Bone marrow (tissue), 2 donors: Measurements from ENCODE around the gene OR4D2.

ENCODE experiments used
- DNase-seq, 2 donors: peaks; one replicate each; lab custom pipeline; 2025; lab: John Stamatoyannopoulos, UW

Gene OR4D2

DNA sequence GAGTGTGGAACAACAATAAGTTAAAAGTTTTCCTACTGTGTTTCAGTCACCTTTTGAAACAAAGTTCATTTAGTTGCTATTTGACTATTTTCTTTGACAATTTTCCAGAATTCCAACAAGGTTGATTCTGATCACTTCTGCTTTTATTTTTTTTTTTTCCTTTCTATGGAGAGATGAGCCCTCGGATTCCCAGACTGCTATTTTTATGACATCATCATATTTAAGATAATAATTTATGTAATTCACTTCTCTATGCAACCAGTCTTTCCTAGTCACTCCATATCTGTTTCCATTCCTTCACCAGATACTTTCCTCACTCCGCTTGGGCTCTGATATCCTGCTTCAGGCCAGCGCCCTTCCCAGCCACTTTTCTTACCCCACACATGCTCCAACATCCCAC is 8.1 kb downstream of the OR4D2 start:
- DNase-seq = no peak

DNA sequence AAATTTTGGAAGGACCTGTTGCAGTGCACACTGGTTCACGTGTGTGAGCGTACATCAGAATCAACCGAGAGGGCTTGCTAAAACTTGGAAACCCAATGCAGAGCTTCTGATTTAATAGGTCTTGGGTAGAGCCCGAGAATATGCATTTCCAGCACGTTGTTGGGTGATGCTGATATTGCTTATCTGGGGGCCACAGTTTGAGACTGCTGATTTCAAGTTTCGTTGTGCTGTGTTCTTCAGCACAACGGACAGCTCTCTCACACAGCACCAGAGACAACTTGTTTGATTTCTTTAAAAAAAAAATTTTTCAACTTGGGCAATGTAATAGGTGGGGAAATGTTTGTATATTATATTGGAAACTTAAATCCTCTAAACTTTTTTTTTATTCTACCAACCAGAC is 9.4 kb downstream of the OR4D2 start:
- DNase-seq = no peak

DNA sequence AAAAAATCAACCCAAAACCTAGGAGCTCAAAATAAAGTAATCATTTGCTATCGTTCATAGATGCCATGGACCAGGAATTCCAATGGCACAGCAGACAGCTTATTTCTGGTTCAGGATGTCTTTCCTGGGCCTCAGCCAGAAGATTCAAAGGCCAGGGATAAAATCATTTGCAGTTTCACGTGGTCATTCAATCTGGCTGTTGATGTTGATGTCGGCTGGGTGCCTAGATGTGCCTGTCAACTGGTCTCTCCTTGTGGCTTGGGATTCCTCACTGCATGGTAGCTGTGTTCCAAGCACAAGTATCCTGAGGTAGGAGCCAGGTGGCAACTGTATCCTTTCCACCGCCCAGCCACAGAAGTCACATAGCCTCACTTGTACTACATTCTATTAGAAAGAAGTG is 15.0 kb downstream of the OR4D2 start:
- no peak for DNase-seq

DNA sequence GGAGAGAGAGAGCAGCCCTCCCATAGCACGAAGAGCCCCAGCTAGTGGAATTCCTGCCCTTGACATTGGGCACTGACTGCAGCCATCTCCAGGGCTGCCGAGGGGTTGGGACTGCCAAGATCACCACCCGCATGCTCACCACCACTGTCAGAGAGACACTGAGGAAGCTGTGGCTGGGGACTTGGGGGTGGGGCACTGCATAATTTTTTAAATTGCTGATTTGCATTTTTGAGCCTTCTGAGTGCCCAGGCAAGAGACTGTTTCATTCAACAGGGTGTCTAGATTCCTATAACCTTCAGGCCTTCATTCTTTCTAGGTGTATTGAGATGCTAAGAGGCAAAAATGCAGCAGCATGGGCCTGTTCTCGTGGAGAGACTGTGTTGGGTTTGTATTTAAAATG is 16.7 kb downstream of the OR4D2 start:
- DNase-seq = no peak

DNA sequence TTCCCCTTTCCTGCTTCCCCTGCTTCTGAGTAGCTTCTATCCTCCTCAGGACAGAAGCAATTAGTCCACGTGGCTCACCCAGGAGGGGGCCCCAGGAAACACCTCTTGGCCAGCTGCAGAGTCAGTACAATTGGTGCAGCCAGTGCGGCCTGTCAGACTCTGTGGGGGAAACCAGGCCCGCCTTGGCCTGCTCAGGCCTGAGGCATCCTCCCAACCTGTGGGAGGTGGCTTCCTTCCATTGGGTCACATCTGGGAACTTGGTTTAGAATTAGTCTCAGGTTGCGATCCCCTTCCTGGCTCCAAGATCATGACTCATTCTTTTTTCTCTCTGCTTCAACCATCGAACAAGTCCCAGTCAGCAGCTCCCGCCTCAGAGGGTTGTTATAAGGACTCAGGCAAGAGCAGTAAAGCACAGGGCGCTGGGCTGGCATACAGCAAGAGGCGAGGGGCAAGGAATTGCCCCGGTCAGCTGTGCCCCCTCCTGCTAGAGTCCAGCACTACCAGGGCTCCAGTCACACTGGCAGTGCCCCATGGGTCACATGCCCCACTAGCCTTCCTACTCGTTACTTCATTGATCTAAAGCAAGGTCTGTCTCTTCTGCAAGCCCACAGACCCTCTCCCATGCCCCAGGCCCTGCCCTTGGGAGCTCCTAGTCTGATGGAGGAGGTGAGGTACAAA is 17.7 kb downstream of the OR4D2 start:
- DNase-seq = no peak

DNA sequence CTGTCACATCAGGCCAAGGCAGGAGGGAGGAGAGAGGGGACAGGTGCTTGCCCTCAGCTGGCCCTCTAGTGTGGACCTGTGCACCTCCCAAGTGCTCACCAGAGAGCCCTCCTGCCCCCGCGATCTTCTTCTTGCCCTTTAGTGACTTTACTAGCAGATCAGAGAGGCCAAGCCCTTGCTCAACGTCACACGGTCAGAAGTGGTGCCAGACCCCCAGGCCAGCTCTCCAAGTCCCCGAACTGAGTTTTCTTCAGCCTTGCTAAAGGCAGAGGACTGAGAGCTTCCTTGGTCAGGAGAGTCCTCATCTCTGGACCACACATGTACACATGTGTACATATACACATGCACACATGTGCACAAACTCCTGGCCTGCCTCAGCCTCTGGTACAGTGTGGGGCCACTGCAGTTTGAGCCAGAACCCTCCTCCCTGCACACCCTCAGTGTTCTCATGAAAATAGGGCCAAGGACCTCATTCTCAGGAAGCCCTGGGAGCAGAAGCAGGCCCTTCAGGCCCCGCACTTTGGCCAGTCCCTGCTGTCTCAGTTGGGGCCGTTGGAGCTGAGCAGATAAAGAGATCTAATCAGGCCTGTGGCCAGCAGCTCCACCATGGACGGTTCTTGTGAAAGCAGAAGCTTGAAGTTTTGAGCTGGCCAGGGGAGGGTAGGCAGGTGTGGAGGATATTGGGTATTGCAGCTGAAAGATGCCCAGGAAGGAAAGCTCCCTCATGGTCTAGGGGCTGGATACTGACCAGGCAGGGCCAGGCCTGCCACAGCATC is 18.4 kb downstream of the OR4D2 start:
- DNase-seq = no peak

DNA sequence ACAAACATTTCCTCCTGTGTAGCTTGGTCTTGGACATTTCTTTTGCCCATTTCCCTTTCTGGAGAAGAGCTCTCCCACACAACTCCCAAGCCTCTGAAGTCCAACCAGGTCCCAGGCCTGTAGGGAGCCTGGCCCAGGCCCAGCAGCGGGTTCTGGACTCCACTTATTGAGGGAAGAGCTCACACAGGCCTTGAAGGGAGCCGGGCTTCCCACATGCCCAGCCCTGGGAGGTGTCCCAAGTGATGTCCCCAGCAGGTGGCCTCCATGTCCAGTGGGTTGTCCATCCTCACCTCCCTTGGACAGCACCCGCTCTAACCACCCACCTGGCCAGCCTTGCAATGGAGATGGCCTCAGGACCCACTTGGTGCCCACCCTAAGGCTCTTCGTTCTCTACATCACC is 19.8 kb downstream of the OR4D2 start:
- DNase-seq = no peak

DNA sequence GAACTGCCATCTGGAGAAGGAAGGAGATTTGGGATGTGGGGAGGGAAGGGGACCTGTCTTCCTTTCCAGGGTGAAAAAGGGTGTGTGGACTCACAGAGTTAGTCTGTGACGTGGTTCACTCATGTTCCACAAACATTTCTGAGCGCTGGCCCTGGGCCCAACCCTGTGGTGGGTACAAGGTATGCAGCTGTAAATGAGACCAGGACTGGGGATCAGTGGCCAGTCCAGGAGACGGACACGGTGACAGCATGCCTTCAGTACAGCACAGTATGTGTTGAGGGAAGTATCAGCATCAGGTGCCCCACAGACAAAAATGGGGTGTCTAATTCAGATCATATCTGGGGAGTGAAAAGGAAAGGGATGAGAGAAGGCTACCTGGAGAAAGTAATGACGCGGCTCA is 20.3 kb downstream of the OR4D2 start:
- DNase-seq = no peak

DNA sequence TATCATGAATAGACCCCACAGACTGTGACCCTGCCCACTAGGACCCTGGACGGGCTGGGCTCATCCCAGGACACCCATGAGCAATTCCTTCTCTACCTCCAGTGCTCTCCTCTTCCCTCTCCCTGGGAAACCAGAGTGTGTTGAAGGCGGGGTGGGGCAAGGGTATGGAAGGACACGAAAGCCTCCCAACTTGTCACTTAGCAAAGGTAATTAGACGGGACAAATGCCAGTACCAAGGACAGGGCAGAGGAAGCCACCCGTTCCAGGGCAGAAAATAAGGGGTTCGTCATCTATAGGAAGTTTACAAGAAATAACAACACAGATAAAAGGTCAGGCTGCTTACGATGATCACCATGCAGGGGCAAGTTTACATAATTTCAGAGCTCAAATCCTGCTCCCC is 20.9 kb downstream of the OR4D2 start:
- DNase-seq = no peak

DNA sequence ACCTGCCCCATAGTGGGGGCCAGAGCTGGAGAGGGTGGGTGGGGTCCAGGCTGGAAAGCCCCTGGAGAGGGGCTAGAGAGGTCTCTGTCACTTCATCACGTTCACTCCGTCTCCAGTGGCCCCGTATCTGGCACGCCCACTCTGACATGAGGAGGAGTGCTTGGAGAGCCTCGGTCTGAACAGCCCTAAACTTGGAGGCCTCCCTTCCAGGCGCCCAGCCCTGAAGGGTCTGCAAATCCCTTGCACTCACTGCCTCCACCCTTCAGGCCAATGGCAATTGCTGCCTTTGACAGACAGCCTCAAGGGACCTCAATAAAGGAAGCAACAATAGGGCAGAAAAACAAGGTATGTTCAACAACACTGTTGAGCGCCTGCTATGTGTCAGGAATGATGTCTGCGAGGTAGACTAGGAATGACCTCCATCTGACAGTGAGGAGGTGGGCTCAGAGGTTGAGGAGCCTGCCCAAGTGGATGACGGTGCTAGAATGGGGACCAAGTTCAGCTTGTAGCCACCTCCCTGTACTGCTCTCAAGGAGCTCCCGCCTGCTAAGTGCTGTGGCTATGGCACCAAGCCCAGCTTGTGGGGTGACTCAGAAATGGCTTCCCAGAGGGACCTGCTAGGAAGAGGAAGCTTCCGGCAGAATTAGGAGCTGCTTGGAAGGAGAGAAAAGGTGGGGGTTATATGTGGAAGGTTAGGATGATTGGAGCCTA is 22.8 kb downstream of the OR4D2 start:
- DNase-seq = peak in 1 of 2 donors; percentile 5

DNA sequence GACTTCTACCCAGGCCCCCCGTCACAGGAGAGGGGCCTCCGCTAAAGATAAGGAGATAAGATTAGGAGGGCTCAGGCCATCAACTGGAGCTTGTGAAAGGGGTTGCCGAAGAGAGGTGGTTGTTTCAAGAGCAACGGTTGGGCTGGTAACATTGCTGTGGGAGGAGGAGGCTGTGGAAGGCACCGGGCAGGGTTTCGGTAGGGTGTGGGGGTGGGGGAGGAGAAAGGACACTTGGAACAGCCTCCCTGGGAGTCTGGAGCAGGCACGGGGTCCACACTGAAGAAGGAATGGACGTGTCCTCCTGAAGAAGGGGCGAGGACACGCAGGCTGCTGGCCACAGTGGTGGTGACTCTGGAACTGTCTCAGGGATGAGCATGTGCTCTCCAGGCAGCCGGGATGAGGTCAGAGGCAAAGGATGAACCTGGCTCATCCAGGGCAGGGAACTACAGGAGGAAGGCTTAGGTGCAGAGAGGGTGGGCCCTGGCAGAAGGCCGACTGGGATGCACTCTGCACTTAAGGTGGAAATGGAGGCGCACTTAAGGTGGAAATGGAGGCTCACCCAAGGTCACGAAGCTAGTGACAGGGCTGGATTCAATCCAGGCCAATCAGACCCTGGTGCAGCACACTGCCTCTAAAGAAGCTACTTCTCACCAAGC is 24.6 kb downstream of the OR4D2 start:
- DNase-seq = no peak

DNA sequence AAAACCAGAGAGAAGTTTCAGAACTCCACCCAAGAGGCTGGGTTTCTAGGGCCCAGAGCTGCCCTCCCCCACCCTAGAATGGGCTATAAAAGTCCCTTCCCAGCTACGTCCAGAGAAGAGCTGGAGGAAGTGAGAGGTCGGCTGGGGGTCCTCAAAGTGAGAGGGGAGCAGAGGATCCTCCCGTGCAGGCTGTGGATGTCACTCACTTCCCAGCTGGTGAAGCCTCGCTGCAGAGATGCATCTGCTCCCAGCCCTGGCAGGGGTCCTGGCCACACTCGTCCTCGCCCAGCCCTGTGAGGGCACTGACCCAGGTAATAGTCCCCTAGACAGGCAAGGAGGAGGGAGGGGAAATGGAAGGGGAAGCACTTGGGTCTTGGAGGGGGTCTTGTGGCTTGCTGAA is 25.8 kb downstream of the OR4D2 start, which contains the start of gene EPX:
TSS of gene EPX (plus strand) at position 115 of the 400 bp plus-strand sequence. CDS start at position 236, 121 bp downstream.
- DNase-seq = no peak

DNA sequence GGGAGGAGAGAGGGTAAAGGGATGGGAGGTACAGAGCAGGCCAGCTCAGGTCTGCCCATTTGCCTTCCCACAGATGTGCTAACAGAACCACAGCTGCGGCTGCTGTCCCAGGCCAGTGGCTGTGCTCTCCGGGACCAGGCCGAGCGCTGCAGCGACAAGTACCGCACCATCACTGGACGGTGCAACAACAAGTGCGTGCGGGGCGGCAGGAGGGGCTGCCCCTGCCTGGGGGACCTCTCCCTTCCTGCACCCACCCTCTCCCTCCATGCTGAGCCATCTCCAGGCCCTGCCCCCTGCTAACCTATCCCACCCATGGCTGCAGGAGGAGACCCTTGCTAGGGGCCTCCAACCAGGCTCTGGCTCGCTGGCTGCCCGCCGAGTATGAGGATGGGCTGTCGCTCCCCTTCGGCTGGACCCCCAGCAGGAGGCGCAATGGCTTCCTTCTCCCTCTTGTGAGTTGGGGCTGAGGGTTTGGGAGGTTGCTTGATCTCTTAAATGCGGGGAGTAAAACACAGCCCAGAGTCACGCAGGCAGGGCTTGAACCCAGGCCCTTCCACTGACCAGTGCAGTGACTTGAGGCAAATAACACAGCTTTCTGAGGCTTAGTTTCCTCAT is 27.0 kb downstream of the OR4D2 start:
- DNase-seq = no peak

DNA sequence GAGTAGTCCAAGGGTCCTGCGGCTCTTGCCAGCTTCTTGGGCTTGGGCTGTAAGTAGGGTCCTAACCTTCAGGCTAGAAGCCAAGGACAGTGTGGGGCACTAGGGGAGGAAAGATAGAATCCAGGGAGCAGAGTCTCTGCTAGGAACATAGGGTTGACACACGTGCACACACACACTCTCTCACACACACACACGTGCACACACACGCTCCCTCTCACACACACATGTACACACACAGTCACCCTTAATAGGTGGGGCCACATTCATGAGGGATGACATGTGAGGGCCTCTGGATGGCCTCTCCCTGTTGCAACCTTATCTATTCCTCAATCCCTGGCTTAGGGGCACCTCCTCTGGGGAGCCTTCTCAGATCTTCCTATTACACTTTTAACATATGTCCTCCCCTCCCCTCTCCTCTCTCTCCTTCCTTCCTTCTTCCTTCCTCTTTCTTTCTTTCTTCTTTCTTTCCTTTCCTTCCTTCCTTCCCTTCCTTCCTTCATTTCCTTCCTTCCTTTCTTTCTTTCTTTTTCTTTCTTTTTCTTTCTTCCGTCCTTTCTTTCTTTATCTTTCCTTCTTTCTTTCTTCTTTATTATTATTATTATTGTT is 28.8 kb downstream of the OR4D2 start:
- DNase-seq = no peak

DNA sequence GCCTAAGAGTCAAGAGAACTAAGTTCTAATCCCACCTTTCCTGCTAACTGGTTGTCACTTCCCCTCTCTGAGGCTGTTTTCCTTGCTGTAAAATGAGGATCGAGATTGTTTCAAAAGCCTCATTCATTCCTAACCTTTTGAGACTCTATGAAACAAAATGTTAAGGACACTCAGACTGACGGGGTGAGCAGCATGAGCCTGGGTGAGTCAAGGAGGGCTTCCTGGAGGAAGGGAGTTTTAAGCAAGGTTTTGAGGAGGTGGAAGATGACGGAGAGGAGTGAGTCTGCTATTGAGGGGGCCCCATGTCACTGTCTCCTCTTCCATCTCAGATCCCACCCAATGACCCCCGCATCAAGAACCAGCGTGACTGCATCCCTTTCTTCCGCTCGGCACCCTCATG is 29.8 kb downstream of the OR4D2 start:
- DNase-seq = no peak

DNA sequence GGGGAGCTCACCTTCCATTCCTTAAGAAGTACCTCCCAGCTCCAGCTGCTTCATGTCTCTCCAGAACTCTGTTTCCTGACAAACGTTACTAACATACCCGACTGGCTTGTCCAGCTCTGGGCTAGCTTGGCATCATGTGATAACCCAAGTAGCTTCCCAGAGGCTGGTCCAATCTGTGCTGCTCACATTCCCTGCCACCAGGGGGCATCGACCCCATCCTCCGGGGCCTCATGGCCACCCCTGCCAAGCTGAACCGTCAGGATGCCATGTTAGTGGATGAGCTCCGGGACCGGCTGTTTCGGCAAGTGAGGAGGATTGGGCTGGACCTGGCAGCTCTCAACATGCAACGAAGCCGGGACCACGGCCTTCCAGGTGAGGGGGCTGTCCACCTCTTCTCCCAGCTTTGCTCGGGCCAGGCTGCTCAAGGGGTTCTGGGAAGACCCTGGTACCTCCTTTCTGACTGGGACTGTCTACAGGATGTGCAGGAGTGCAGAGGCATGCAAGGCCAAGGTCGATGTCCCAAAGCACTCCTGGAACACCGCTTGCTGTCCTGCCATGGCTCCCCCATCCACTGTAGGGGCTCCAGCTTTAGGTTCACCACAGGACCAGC is 33.3 kb downstream of the OR4D2 start:
- peak in 1 of 2 donors; percentile 28 for DNase-seq

DNA sequence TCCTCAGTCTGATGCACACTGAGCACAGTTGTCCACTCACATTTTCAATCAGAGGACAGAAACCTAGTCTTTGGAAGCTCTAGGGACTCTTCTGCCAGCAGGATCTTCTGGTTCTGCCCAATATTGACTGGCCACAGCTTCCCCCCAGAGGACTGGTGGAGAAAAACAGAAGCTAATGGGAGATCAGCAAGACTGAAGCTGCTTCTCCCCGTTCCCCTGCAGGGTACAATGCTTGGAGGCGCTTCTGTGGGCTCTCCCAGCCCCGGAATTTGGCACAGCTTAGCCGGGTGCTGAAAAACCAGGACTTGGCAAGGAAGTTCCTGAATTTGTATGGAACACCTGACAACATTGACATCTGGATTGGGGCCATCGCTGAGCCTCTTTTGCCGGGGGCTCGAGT is 36.1 kb downstream of the OR4D2 start:
- no peak for DNase-seq

DNA sequence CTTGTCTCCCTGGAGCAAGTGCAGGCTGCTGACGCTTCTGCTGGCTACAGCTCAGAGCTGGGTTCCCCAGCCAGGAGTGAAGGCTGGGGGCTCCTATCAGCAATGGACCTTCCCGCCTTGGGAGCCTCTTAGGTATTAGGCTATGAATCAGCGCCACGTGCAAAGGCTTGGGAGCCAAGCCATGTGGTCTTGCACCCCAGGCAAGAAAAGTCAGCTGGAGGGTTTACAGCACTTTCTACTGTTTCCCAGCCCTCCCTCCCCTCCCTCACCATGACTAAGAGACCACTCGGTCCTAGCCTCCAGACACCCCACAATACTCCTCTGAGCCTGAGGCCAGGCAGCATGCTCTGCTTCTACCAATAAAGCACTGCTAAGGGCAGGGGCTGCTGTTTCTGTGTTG is 38.0 kb downstream of the OR4D2 start:
- no peak for DNase-seq

DNA sequence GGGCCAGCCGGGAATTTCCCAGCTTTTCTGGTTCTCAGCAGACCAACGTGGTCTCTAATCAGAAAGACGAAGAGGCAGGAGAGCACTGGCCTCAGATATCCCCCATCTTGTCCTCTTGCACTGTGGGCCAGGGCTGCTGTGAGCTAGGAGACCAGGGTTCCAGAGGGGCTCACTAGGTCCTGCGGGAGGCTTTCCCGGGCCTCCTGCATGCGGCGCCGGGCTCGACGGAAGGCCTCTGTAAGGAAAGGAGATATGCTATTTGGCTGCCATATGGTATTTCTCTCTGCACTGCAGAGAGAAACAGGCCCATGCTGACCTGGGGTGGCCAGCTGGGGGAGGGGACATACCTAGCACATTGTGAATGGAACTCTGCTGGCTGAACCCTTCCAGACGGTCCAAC is 39.2 kb downstream of the OR4D2 start:
- no peak for DNase-seq

DNA sequence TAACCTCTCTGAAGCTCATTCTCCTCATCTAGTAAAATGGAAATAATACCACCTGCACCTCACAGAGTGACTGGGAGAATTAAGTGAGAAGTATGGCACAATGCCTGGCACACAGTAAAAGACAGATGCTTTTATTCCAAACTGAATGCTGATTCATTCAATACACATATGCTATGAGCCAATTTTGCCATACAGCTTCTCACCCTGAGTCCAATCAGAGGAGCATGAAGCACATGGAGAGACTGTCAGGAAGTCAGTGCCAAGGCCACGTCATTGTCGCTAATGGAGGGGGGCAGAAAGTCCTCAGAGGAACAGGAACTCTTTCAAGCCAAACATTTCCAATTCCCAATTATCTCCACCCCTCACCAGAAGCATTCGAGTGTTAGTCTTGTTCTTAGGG is 40.7 kb downstream of the OR4D2 start:
- no peak for DNase-seq

DNA sequence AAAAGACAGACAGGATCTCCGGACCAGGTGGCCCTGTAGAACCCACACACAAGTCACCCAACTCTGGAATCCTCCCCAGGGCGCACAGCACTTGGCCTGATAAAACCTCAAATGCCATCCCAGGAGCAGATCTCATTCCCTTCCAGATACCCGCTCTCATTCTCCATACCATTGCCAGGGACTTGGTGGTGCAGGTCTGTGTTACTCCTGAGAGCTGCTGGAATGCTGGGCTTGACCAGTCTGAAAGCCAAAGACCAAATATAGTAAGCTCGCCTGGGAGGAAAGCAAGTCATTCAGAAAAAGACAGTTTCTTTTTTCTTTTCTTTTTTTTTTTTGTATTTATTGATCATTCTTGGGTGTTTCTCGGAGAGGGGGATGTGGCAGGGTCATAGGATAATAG is 41.6 kb downstream of the OR4D2 start:
- DNase-seq = no peak
